AG20443 (cell line): Measurements from ENCODE around the gene CAPN6.

Experiments used
- DNase-seq: peaks from one replicate; pipeline ENCODE4 v3.0.0; 2012; ENCODE audit warnings: low spot score, mixed read lengths

The CAPN6 gene

DNA sequence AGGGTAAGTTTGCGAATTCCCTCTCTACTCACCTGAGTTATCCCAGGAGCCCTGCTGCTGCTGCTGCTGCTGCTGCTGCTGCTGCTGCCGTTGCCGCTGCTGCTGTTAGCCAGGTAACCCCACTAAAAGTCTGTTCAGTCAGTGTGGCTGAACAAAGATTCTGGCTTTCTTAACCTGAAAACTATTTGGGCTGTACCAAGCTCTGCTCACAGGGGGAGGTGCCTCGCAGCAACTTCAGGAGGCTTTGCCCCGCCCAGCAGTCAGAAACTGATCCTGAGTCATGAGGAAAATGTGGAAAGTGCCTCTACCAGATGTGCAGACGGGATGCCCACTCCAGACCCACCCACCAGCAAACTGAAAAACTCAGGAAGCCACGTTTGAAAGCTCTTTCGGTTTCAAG lies at the start of gene CAPN6:
TSS of gene CAPN6 (minus strand) at position 145 of the 400 bp plus-strand sequence. CDS start 6,547 bp downstream, outside the sequence.
- DNase-seq, result peak; percentile 40

- no peak for DNase-seq
Observed at GRCh38 chrX:111319451-111319850, 49.2 kb upstream of the CAPN6 start.

- DNase-seq, result no peak
Observed at GRCh38 chrX:111318901-111319300, 48.6 kb upstream of the CAPN6 start.

DNA sequence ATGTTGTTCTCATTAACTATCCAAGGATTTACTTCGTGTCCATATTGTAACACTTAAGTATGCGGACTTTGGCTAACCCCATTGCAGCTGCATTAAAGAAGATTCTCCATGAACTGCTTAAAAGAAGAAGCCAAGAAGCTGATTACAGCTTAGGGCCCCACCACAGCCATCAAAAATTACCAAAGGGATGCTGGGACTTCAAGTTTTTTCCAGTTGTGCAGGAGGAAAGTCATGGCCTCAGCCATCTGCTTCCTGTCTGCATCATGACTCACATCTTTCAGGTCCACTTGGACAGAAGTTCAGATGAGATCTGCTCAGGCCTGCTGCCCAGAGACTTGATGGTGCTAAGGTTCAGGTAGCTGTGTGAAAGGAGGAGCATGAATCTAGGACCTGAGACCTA lies 38.8 kb upstream of the CAPN6 start:
- no peak for DNase-seq

GRCh38 chrX:111308039-111308438 lies 37.8 kb upstream of the CAPN6 start:
- DNase-seq, result no peak

GRCh38 chrX:111302284-111302683 lies 32.0 kb upstream of the CAPN6 start:
- no peak for DNase-seq

GRCh38 chrX:111288841-111289240 lies 18.6 kb upstream of the CAPN6 start:
- DNase-seq, result no peak

DNA sequence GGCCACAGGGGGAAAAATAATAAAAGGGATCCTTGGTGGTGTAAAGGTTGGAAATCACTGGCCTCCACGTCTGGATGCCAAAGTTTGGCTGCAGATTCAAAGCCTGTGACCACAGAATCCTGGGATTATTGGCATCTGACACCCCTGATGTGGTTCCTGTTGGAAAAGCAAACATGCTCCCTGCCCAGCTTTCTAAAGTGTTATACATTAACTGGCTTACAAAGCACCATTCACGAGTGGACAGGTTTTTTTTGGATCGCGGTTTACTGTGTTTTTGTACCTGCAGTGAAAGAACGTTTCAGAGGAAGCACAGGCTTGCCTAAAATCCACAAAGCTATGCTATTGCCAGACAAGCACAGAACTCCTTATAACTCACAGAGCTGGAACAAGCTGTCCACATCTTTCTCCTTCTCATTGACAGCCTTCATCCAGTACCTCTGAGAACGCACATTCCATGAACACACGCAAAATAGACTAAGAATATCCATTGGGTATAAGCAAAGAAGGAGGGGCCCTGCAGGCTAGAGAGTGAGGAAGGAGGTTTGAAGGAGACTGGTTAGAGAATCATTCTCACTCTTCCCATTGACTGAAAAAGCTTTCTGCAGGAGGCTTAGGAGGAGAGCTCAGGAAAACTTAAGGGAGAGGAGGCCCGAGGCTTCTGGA lies 14.5 kb upstream of the CAPN6 start:
- no peak for DNase-seq

- no peak for DNase-seq
Observed at GRCh38 chrX:111283446-111283845, 13.2 kb upstream of the CAPN6 start.

DNA sequence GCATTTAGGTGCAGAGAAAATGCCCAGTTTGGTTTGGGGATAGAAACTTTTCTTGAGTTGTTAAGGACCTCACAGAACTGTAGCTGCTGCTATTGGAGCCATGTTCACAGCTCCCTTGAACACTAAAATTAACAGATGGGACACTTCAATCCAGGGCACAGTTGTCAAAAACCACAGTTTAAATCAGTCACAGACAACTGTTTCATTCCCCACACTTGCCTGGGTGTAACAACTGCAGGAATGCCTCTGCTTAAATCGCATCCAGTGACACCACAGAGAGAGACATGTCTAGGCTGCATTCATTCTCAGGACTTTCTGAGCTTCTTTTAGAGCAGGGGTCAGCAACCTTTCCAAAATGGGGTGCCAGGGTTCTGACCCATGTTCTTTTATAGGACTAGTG lies 12.7 kb upstream of the CAPN6 start:
- no peak for DNase-seq

DNA sequence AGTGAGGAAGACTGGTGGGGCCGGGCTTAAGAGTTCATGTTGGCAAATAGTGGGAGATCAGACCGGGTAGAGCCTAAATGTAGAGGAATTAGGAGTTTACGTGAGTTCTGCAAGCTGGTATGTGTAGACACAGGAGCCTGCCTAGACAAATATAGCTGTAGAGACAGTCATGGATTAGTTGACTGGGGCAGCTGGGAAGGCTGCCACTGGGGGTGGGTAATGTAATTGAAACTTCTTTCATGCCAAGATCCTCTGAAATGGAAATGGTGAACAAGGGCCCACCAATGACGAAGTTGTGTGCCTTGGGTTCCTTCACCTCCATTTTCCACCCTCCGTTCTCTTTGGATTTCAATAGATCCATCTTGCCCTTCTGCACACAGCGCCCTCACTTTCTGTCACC lies 11.9 kb upstream of the CAPN6 start:
- DNase-seq, result no peak

DNA sequence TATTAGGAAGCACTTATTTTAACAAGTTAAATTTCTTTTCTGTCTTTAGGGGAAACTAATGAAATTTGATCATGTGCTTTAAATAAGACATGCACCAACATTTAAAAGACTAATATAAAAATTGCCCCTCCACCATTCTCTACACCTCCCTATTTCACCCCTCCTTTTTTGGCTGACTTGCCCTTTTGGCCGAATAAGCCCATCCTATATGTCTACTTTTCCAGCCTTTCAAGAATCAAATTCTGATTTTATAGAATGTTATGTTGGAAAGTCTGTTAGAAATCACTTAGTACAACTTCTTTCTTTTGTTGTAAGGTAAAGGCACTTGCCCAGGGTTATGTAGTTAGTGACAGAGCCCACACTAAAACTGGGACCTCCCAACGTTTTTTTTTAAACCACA lies 1.8 kb downstream of the CAPN6 start:
- DNase-seq, result no peak

DNA sequence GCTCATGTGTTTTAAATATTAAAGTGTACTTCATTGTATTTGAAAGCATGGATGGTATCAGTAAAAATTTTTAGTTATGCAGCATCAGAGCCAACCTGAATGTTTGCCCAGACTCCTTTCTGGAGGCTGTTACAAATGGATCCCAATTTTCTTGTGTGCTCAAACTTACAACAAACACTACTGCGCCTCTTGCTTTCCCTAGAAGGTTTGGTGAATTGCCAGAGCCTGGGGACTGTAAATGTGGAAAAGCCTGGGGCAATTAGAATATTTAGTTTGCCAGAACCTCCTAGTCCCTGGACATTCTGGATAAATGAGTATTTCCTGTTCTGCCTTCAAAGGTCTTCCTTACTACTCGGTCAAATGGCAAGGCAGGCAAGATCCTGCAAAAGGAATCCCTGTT lies 4.8 kb downstream of the CAPN6 start:
- DNase-seq, result no peak

DNA sequence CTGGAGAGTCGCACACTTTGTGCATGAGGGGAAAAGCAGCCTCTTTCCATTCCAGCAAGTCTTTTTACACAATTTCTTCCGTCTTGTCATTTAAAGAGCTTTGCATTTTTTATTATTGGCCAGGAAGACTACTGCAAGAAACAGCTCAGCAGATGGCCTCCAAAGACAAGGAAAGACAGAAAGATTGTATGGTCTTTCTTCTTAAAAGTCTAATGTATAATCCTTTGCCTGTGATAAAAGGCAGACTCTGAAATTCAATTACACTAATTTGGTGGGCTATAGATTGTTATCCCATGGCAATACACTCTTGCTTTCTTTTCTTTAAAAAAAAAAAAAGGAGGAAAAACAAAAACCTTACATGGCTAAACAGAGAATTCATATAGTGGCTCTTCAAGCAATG lies 5.9 kb downstream of the CAPN6 start:
- DNase-seq, result no peak

GRCh38 chrX:111262086-111262485 lies 8.2 kb downstream of the CAPN6 start:
- no peak for DNase-seq

DNA sequence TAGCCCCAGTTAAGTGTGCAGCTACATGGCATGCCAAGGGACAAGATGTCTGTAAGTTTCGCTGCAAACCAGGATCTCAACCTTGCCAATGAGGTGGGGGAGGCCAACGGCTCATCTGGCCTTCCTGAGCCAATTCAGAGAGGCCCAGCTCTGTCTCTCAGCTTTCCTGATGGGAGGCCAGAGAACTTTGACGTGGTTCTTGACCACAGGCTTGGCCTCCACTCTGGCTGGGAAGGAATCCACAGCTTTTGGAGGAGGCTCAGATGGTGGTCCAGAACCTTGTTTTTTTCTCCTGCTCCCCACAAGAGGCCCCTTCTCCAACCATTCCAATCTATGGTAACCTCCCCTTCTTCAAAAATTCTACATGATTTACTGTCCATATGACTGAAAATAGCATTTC lies 9.8 kb downstream of the CAPN6 start:
- no peak for DNase-seq

DNA sequence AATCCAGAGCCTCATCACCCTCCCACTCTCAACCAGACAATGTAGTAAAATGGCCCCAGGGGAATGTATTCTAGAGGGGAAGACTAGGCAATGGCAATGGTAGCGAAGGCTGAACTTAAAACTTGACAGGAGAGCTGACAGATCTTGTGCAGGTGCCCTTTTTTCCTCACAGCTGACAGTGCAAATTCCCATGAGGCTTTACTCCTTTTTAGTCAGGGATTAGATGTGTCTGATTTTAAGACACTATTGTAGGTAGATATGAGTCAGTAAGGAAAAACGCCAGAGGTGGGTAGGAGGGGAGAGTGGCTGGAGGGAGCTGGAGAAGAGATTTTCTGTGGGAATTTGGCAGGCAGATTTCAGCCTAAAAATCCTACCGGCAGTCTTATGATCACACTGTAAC lies 10.7 kb downstream of the CAPN6 start:
- no peak for DNase-seq

GRCh38 chrX:111257733-111258132 lies 12.6 kb downstream of the CAPN6 start:
- no peak for DNase-seq

GRCh38 chrX:111254896-111255693 lies 15.2 kb downstream of the CAPN6 start:
- no peak for DNase-seq

DNA sequence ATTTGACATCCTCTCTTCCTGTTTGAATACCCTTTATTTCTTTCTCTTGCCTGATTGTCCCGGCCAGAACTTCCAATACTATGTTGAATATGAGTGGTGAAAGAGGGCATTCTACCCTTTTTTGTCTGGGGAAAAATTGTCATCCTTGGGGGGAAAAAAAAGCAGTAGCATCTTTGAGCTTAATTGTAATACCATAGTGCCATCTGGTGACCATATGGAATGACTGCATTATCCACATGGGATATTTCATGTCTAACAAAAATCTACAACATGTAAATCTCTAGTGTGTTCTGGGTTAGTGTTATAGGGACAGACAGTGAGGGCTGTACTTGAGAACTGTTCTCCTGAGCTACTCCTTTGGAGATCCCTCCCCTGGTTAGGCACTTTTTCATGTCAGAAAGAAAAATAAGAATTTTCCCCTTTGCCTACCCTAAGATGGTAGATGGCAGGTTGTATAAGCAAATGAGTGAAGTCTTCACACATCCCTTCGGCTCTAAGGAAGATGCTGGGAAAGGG lies 26.0 kb downstream of the CAPN6 start:
- peak; percentile 7 for DNase-seq

DNA sequence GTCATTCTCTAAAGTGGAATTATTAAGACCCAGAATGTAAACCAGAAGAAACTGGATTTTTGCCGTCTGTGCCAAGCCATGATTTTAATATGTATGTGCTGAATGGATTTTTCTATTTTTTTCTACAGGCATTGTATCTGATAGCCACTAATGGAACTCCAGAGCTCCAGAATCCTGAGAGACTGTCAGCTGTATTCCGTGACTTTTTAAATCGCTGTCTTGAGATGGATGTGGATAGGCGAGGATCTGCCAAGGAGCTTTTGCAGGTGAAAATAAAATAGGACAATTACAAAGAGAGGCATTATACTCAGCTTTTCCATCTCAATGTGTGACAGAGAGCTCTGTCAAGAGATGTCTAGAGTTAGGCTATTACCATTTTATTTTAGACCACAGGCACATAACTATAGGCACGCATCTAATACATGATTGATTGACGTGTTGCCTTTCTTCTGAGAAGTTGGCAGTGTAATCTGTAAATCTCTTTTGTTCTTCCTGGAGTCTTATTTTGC lies 53.9 kb downstream of the CAPN6 start:
- no peak for DNase-seq

DNA sequence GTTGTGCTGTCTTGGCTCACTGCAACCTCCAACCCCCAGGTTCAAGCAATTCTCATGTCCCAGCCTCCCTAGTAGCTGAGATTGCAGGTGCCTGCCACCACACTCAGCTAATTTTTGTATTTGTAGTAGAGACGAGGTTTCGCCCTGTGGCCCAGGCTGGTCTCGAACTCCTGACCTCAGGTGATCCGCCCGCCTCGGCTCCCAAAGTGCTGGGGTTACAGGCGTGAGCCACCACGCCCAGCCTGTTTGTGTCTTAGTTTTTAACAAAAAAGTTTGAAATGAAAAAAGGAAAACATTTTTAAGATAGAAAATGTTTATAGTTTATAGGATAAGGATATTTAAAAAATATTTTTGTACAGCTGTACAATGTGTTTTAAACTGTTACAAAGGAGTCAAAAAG lies 62.4 kb downstream of the CAPN6 start:
- no peak for DNase-seq

GRCh38 chrX:111200327-111200726 lies 70.0 kb downstream of the CAPN6 start:
- DNase-seq, result no peak
